Hematopoietic multipotent progenitor cell treated with erythropoietin and hydrocortisone succinate and interleukin-3 and kit ligand, for 6 days (in vitro differentiated cells): ENCODE measurements around the gene AMHR2.
A peak's percentile ranks its signal among the peaks of the same experiment; 100 is the strongest.
"Not testable (repeated sequence)": the region's sequence is repeated elsewhere in the genome, so short reads cannot be mapped to it uniquely, and the experiment has no call there.

Source experiments
- DNase-seq: peaks from one replicate; pipeline ENCODE4 v3.0.0-alpha.2; 2015

Gene AMHR2

DNA sequence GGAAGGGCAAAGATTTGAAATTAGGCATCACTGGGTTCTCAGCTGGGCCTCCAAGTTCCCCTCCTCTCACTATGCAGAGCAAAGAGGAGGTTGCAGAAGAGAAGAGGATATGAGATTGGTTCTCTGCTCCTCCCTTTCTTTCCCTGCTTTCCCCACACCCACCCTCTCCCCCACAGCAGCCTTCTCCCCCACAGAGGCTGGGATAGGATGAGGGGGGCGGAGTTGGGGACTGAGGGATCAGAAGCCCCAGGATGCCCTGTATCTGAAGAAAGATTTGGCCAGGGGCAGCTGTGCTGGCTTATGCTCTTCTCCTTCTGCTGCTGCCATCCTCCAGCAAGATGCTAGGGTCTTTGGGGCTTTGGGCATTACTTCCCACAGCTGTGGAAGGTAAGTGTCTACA is at the start of gene AMHR2:
AMHR2 (plus strand) TSS at position 259 of the 400 bp plus-strand sequence; CDS start at position 339, 80 bp downstream.
- DNase-seq, result no peak

DNA sequence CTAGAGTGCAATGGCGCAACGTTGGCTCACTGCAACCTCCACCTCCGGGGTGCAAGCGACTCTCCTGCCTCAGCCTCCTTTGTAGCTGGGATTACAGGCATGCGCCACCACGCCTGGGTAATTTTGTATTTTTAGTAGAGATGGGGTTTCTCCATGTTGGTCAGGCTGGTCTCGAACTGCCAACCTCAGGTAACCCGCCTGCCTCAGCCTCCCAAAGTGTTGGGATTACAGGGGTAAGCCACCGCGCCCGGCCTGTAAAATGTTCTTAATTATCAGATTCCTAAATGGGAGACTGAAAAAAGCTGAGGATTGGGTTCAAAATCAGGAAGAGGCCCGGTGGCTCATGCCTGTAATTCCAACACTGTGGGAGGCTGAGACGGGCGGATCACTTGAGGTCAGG is 49.4 kb upstream of the AMHR2 start:
- DNase-seq, result not testable (repeated sequence)

DNA sequence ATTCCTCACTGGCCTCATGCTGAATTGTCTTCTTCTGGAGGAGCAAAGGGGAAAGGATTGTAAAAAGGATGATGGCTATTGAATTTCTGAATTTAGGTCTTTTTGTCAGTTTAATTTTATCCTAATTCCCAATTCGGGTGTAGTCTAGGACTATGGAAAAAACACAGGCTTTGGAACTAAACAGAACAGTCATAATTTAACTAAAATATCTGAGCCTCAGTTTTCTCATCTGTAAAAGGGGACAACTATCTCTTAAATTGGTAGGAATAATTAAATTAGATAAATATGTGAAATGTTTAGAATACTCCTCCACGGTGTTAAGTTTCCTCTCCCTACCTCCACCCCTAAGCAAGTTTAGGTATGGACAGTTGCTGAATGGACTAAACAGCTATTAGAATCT is 46.9 kb upstream of the AMHR2 start:
- no peak for DNase-seq

DNA sequence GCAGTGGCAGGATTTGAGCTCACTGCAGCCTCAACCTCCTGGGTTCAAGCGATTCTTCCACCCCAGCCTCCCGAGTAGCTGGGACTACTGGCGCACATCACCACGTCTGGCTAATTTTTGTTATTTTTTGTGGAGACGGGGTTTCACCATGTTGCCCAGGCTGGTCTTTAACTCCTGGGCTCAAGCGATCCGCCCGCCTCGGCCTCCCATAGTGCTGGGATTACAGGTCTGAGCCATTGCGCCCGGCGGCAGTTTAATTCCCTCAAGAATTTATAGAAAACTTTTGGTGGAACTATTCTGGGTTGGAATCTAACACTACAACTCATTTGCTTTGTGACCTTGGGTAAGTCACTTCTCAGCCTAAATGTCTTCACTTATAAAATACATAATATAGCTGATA is 45.4 kb upstream of the AMHR2 start:
- no peak for DNase-seq

DNA sequence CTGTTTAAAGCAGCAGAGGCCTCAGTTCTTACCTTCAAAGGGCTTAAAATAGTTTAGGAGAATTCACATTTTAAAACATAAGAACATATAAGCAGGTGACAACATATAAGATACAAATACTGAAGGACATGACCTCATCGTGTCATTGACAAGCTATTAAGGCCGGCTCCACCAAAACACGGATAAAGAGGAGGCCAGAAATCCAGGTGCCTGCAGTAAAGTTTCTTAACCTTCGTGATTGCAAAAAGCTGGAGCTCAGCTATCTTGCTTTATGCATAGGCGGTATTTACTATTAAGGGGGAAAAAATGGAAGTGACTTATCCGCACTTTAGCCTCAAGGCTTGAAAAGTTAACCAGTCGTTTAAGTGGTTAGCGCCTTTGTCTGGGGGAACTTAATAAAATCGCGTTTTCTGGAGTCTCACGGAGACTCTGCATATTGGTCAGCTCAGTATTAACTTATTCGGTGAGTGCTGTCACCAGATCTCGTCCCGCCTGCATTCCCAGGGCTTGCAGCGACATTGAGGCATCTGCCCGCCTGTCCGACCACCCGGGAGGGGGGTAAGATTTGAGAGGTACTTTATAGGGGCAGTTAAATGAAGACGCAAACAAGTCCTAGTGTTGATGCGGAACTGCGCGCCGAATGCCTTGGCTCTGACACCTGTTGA is 44.8 kb upstream of the AMHR2 start:
- peak; percentile 57 for DNase-seq

DNA sequence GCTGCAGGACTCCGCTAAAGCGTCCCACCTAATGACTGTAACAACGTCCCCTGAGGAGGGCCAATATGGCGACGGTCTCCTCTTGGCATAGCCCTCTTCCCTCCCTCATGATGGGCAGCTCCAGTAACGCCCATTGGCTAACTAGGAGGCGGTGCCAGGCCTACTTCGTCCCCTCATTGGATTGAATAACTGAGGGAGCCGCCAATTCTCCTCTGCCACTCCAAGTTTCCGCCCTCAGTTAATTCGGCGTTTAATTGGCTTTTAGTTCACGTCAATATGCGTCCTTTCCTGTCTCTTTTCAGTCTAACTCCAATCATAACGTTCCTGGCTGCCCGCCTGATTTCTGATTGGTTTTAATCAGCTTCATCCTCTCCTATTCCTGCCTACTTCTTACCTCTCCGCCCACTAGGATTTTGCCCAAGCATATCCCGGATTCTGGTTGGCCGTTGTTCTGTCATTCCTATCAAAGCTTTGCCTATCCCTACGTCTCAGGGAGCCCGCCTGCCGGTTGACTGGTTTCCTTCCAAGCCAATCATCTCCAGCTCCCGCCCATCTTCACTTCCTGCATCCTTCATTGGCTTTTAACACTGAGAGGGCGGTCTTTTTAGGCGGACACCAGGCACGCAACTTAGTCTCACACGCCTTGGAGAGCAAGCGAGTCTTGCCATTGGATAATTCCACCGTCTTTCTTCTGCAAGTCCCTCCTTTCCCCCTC is 44.1 kb upstream of the AMHR2 start:
- peak; percentile 100 for DNase-seq

DNA sequence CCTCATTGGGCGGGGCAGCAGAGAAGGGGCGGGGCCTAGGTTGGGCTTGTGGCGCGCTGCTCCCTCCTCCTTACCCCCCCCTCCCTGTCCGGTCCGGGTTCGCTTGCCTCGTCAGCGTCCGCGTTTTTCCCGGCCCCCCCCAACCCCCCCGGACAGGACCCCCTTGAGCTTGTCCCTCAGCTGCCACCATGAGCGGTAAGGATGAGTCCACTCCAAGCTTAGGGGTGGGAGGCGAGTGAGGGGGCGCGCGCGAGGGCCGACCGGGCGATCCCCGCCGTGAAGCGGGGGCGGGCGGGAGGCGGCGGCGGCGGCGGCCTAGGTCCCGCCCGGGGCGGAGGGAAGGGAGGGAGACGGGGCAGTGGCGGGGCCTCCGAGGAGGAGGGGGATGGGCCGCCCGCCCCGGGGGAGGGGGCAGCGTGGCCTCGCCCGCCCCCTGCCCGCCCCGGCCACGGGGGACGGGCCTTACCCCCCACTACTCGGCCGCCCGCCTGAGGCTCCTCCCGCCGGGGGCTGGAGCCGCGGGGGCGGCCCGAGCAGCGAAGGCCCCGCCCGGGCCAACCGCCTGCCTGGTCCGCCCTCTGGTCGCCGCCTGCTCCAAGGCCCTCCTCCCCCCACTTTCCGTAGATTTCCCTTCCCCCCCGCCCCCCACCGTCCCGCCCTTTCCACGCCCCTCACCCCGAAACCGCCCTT is 43.4 kb upstream of the AMHR2 start, which contains the start of gene SP1:
SP1 (plus strand) TSS at position 73 of the 690 bp plus-strand sequence; CDS start at position 189, 116 bp downstream.
- DNase-seq, result peak; percentile 96

DNA sequence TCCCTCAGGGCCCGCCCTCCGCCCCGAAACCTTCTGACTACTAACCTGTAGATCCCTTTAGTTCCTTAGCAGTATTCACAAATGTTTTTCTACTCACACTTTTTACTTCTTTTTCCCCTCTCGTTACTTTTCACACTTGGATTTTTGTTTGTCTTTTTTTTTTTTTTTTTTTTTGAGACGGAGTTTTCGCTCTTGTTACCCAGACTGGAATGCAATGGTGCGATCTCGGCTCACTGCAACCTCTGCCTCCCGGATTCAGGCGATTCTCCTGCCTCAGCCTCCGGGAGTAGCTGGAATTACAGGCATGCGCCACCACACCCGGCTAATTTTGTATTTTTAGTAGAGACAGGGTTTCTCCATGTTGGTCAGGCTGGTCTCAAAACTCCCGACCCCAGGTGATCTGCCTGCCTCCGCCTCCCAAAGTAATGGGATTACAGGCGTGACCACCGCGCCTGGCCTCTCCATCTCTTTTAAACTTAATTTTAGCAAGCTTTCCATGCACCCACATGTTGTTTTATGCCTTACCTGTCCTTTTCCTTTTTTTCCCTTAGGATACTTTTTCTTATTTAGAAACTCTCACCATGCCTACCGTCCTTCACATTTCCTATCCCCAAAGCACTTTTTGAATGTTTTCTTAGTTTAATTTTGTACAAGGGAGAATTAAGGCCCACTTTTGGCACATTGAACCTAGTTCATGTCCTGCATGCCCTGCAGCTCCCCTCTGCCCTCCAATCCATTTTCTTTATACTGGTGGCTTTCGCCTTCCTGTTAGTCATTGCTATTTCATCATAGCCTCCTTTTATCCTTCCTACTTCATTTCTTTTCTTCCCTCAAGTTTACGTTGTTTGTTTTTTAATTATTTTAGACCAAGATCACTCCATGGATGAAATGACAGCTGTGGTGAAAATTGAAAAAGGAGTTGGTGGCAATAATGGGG is 42.6 kb upstream of the AMHR2 start:
- peak; percentile 44 for DNase-seq

DNA sequence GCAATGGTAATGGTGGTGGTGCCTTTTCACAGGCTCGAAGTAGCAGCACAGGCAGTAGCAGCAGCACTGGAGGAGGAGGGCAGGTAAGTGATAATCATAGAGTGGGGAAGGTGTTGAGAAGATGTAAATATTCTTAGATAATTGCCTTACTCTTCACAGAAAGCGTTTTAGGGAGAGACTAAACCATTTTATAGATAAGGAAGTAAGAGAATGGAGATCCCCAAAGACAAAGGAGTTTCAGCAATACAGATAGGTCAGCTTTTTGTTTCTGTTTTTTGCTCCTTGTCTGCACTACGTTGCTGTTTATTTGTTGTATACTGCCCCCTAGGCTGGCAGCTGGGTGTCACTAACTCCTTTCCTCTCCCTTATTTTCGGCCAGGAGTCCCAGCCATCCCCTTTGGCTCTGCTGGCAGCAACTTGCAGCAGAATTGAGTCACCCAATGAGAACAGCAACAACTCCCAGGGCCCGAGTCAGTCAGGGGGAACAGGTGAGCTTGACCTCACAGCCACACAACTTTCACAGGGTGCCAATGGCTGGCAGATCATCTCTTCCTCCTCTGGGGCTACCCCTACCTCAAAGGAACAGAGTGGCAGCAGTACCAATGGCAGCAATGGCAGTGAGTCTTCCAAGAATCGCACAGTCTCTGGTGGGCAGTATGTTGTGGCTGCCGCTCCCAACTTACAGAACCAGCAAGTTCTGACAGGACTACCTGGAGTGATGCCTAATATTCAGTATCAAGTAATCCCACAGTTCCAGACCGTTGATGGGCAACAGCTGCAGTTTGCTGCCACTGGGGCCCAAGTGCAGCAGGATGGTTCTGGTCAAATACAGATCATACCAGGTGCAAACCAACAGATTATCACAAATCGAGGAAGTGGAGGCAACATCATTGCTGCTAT is 41.7 kb upstream of the AMHR2 start:
- peak; percentile 87 for DNase-seq

DNA sequence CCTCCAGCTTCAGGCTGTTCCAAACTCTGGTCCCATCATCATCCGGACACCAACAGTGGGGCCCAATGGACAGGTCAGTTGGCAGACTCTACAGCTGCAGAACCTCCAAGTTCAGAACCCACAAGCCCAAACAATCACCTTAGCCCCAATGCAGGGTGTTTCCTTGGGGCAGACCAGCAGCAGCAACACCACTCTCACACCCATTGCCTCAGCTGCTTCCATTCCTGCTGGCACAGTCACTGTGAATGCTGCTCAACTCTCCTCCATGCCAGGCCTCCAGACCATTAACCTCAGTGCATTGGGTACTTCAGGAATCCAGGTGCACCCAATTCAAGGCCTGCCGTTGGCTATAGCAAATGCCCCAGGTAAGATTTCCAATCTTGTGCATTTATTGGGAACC is 40.4 kb upstream of the AMHR2 start:
- DNase-seq, result no peak

DNA sequence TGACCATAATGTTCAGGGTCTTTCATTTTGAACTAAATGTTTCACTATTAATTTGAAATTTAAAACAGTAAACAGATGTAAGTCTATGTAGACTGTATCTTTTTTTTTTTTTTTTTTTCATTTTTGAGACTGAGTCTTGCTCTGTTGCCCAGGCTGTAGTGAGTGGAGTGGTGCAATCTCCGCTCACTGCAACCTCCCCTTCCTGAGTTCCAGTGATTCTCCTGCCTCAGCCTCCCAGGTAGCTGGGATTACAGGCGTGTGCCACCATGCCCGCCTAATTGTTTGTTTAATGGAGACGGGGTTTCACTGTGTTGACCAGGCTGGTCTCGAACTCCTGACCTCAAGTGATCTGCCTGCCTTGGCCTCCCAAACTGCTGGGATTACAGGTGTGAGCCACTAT is 37.3 kb upstream of the AMHR2 start:
- not testable (repeated sequence) for DNase-seq

DNA sequence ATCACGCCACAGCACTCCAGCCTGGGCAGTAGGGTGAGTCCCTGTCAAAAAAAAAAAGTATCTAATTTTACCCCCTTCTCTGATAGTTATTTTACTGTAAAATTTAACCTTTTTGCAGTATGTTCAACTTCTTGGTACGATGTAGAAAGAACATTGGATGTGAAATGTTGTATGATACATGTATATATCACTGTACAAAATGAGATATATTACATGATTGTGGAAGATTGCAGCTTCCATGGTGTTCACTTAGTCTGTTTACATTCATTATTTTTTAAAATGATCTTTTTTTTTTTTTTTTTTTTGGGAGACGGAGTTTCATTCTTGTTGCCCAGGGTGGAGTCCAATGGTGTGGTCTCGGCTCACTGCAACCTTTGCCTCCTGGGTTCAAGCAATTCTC is 34.7 kb upstream of the AMHR2 start:
- DNase-seq, result no peak

DNA sequence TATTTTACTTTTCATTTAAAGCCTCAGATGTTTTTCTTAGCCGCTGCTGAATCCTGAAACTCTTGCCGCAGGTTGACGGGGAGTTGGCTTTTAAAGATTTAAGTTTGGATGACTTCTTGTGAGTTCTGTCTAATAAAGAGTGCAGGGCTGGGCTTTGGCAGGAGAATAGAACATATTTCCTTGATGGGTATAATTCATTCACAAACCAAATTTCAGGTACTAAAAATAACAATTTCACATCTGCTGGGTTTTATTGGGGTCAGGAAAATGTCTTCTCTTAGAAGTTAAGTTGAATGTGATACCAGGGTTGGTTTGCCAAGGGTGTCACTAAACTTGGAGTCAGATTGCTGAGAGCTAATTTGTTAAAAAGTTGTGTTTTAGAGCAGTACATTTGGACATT is 34.0 kb upstream of the AMHR2 start:
- DNase-seq, result no peak

DNA sequence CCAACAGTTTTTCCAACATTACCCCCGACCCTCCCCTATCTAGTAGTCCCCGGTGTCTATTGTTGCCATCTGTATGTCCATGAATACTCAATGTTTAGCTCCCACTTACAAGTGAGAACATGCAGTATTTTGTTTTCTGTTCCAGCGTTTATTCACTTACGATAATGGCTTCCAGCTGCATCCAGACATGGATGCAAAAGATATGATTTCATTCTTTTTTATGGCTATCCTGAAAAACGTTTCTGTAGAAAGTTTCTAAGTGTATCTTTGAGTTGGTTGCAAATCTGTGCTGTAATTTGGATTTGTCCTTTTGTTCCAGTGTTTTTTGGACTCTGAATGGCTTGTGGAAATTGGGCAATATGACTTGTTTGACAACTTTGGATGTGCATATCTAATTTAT is 31.9 kb upstream of the AMHR2 start:
- DNase-seq, result no peak

DNA sequence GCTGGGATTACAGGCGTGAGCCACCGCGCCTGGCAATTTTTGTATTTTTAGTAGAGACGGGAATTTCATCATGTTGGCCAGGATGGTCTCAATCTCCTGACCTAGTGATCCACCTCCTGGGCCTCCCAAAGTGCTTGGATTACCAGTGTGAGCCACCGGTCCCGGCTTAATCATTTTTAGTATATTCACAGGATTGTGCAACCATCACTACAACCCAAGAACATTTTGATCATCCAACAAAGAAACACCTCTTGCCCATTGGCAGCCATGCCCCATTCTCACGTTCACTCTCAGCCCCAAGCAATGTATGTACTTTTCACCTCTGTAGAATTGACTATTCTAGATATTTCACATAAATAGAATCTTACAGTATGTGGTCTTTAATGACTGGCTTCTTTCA is 23.8 kb upstream of the AMHR2 start:
- DNase-seq, result no peak

DNA sequence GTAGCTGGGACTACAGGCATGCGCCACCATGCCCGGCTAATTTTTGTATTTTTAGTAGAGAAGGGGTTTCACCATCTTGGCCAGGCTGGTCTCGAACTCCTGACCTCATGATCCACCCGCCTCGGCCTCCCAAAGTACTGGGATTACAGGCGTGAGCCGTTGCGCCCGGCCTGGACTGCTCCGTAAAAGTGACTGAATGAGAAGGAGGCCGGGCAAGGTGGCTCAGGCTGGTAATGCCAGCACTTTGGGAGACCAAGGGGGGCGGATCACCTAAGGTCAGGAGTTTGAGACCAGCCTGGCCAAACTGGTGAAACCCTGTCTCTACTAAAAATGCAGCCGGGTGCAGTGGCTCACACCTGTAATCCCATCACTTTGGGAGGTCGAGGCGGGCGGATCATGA is 21.3 kb upstream of the AMHR2 start:
- DNase-seq, result not testable (repeated sequence)

DNA sequence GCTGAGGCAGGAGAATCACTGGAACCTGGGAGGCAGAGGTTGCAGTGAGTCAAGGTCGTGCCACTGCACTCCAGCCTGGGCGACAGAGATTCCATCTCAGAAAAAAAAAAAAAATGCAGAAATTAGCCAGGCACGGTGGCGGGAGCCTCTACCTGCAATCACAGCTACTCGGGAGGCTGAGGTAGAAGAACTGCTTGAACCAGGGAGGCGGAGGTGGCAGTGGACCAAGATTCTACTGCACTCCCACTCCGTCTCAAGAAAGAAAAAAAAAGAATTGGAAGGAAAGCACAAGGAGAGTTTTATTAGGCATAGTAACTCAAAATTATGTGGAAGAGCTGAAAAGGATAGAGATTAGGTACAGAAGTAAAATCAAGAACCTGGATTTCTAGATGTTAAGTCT is 20.8 kb upstream of the AMHR2 start:
- no peak for DNase-seq

DNA sequence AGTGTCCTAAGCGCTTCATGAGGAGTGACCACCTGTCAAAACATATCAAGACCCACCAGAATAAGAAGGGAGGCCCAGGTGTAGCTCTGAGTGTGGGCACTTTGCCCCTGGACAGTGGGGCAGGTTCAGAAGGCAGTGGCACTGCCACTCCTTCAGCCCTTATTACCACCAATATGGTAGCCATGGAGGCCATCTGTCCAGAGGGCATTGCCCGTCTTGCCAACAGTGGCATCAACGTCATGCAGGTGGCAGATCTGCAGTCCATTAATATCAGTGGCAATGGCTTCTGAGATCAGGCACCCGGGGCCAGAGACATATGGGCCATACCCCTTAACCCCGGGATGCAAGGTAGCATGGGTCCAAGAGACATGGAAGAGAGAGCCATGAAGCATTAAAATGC is 12.7 kb upstream of the AMHR2 start:
- no peak for DNase-seq

DNA sequence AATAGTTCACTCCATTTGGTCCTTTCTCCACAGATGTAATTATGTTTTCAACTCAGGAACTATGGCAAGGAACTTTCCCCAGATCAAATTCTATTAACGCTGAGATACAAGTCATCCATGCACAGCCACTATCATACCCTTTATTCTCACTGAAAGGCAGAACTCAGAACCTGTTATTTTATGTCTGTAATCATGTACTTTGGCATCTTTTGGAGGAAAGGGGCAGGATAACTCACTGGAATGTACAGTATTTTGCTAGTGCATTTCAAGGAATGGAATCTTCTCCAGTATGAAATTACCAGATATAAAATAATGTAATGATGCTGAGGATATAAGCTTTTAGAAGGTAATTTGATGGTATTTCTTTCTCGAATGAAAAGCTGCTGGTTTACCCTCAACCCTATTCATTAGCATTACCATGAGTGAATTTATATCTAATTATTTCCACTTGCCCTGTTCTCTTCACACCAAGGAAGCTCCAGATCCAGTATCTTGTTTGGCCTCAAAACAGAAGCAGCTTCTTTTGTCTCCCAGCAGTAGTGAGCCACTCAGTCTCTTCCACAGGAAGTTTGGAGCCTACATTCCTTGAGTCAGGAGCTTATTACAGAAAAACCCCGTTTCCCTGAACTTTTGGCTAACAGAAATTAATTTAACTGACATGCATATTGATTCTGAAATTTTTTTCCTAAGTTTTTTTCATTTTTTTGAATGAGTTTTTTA is 10.0 kb upstream of the AMHR2 start:
- no peak for DNase-seq

DNA sequence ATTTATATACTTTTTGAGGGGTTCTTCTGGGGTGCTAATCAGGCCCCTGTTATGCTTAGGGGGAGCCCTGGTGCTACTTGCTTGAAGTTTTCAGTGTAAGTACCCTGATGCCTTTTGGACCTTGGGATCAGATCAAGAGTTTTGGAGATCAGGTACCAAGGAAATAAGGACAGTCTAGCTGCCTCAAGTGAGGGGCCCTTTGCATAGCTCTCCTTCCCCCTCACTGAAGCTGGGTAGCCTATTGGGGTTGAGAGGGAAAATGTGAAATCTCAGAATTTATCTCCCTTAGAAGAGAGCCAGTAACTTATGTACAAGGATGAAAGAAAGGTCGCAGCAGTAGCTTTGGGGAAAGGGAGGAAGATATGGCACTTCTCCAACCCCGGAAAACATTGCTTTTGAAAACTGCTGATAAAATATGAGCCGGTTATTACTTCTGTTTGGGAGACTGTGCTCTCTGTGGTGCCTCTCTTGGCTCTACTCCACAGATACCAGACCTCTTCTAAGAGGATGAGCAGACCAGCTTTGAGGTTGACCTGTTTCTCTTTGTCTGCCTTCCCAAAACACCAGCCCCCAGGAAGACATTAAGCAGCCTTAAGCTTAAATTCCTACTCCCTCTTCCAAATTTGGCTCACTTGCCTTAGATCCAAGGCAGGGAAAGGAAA is 8.8 kb upstream of the AMHR2 start:
- DNase-seq, result peak; percentile 45
